KBM-7 (cell line): ENCODE data around the gene ATP6V1G2.
A peak's percentile ranks its signal among the peaks of the same experiment; 100 is the strongest.
"Not testable (repeated sequence)": the region's sequence is repeated elsewhere in the genome, so short reads cannot be mapped to it uniquely, and the experiment has no call there.

ENCODE experiments used
- DNase-seq: peaks from one replicate; pipeline ENCODE4 v3.0.0-alpha.2; 2015
- in situ Hi-C: fragments of 300-500 bp; cut with MboI; formaldehyde crosslinking; loops from 2 replicates; pipeline ENCODE4 v1.14.3; 2020; ENCODE audit warnings: low sequenced_read_pairs, low pct_unique_long_range_greater_than_20kb, mixed read lengths

The ATP6V1G2 gene

DNA sequence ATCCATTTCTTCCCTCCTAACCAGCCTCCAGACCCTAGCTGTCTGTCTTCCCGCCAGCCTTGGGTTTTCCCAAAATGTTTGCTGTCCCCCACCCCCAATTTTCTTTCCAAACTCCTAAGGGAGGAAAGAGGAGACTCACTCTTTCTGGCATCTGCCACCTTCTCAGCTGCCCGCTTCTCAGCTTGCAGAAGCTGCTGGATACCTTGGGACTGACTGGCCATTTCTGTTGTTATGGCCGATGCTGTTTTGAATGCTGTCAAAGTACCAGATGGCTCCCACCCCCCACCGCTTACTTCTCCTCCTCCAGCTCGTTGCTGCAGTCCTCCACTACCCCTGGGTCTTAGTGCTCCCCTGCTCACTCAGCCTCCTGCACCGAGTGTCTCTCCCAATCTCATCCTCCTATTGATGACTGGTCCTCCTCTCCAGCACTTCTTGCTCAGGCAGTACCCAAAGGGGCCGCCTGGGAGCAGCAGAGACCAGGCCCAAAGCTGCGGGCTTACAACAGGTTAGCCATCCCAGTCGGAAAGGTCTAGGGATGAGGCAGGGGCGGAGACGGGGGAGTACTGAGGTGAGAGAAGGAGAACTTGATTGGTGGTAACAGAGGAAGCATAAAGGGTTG is at the start of gene ATP6V1G2:
Gene ATP6V1G2, minus strand, starts transcription at position 270 of the 619 bp plus-strand sequence. Its CDS starts 49 bp downstream, at position 221.
- in situ Hi-C loops = no loop called here

DNA sequence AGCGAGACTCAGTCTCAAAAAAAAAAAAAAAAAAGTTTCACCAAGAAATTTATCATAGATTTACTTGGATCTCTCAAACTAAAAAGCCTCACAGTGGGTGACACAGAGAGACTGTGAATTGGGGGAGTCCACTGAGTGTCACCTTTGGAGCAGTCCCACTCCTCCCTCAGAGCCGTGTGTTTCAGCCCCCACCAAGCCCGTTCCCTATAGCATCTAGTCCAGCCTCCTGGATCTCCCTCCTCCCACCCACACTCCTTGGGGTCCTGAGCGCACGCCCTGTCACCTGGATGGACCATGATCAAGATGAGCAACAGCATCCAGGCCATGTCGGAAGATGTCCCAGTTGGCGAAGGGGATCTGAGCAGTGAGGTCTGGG is 46.0 kb upstream of the ATP6V1G2 start:
- no peak for DNase-seq
- in situ Hi-C loops = no loop called here

More for the DNA sequence above, at the start of gene ATP6V1G2:
- peak; percentile 96 for DNase-seq

DNA sequence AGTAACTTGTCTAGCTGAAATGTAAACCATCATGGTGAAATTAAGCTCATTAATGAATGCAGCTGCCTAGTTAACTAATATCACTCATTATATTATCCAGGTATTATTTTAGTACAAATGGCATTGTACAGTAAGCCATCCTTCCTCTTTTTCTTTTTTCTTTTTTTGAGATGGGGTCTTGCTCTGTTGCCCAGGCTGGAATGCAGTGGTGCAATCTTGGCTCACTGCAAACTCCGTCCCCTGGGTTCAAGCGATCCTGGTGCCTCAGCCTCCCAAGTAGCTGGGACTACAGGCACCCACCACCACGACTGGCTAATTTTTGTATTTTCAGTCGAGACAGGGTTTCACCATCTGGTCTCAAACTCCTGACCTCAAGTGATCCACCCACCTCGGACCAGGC is 44.3 kb upstream of the ATP6V1G2 start:
- in situ Hi-C loops, DNase-seq: not testable (repeated sequence)

DNA sequence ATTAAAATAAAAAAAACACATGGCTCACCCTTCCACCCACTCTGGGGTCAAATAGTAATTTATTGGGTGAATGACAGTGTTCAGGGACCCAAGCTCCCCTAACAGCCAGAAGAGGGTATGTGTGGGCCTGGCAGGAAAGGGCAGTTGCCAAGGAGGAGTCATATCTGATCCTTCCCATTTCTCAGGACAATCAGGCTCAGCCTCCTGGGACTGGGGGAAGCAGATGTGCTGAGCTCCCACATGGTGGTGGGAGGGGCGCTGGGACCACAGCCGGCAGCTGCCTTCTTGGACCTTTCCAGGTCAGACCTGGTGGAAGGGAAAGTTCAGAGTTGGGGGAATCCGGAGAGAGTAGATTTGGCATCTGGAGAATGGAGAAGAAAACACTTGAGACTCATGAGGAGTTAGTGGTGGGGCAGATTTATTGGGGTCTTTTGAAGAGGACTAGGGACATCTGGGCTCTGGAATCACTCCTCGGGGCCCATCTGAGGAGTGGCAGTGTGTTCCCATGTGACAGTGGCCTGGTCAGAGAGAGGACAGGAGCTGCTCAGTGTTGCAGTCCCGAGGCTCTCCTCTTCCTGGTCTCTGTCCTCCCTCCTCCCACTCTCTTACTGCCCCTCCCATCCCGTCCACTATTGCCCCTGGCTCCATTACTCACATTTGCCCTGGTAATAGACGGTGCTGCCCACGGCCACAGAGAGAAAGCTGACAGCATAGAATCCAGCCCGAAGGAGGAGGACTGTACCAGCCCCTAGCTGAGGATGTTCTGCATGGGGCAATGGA is 42.7 kb upstream of the ATP6V1G2 start:
- DNase-seq = peak; percentile 65
- in situ Hi-C loops = no loop called here

DNA sequence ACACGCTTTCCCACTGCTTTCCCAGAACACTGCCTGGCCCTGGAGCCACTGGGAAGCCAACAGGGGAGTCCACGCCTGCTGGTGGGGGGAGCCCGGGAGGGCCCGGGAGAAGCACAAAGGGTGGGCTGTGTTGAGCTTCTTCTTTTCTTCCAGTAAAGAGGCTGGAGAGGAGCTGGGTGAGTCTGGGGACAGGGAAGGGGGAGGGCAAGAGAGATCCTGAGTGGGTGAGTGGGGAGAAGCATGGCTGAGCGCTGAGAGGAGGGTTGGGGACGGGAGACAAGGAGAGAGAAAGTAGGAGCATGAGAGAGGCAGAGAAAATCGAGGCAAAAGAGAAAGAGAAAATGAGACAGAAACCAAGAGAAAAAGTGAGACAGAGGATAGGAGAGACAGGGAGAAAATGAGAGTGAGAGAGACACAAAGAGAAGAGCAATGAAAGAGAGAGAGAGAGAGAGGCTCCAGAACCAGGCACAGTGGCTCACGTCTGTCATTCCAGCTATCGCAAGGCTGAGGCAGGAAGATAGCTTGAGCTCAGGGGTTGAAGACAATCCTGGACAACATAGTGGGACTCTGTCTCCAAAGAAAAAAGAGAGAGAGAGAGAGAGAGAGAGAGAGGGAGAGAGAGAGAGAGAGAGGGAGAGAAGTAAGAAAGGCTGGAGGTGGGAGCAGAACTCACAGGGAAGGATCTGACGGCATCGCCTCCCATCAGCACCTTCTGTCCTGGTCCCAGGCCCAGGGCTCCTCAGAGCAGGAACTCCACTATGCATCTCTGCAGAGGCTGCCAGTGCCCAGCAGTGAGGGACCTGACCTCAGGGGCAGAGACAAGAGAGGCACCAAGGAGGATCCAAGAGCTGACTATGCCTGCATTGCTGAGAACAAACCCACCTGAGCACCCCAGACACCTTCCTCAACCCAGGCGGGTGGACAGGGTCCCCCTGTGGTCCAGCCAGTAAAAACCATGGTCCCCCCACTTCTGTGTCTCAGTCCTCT is 41.7 kb upstream of the ATP6V1G2 start:
- in situ Hi-C loops = no loop called here

DNA sequence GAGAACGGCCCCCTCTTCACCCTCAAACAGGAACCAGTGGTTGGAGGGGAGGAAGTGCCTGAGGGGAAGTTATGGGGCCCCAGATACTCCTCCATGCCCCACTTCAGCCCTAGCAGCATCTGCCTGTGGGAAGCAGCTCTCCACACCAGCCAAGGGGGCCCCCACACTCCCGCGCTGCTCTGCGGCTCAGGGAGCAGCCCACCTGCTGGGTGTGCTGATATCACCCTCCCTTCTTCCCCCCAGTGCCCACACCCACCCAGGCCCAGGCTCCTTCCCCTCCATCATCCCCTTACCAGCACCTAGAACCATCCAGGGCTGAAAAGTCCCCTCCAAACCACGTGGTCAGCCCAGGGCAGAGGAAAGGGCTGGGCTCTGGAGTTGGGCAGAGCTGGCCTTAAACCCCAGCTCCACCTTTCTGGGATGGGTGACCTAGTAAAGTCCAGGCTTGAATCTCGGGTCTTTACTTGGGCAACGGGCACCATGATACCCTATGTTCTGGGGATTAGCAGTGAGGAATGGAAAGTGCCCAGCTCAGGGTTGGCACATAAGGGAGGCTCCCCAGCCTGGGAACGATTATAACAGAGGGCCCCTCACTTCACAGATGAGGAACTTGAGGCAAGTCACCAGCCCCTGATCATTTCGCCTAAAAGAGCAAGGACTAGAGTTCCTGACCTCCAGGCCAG is 40.3 kb upstream of the ATP6V1G2 start:
- in situ Hi-C loops = no loop called here
- DNase-seq = peak; percentile 98

More for the DNA sequence above, 41.7 kb upstream of the ATP6V1G2 start:
- DNase-seq = no peak

DNA sequence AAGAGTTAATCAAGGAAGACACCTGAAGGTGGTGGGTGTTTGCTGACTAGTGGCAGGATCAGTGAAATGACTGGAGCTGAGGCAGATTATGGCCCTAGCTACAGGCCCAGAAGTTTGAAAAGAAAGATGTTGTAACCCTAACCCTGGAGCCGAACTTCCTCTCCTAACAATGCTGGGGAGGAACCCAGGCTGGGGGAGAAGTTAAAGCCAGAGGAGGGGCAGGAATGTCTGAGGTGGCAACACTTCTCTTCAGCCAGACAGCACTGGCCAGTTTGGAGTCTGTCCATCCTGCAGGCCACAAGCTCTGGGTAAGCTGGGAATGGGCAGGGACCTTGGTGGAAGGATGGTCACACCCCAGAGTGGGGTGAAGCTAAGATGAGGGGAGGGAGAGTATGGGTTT is 39.6 kb upstream of the ATP6V1G2 start, which contains the start of gene LST1:
Gene LST1, plus strand, starts transcription at position 270 of the 400 bp plus-strand sequence. CDS start 1,023 bp downstream, outside the sequence.
- in situ Hi-C loops = no loop called here
- peak; percentile 85 for DNase-seq

DNA sequence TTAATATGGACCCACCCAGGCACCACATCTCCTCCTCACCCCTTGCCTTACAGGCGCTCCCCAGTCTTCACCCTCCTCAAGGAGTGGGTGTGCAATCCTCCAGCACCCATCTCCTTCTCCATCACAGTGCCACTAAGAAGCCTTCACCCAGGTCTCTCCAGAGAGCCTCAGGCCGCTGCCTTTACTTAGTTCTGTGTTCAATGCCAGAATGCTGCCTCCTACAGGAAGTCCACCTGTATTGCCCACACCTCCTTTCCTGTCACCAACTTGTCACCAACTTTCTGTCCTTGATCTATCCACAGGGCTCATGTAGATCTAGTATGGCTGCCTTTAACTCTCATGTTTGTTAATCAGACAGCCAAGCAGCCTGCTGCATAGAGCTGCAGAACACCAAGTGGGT is 39.1 kb upstream of the ATP6V1G2 start:
- DNase-seq = peak; percentile 76
- in situ Hi-C loops = no loop called here

DNA sequence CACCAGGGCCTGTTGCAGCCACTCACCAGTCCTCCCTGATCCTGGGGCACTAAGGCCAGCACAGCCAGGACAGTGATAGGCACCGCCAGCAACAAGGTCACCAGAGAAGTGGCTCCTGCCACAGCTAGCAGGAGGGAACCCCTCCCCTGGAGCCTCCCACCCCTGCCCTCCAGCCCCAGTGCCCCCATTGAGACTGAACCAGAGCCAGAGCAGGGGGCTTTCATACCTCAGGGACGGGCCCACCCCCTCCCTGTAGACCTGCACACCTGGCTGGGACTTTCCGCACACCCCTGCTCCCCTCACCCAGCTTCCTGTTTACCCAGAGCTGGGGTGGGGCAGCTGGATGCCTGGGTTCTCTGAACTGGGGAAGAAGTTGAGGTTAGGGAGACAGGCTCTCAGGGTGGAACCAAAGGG is 35.8 kb upstream of the ATP6V1G2 start, which contains the start of gene LTB:
Gene LTB, minus strand, starts transcription at position 195 of the 414 bp plus-strand sequence. Its CDS starts 7 bp downstream, at position 188.
- DNase-seq = no peak
- in situ Hi-C loops = no loop called here

DNA sequence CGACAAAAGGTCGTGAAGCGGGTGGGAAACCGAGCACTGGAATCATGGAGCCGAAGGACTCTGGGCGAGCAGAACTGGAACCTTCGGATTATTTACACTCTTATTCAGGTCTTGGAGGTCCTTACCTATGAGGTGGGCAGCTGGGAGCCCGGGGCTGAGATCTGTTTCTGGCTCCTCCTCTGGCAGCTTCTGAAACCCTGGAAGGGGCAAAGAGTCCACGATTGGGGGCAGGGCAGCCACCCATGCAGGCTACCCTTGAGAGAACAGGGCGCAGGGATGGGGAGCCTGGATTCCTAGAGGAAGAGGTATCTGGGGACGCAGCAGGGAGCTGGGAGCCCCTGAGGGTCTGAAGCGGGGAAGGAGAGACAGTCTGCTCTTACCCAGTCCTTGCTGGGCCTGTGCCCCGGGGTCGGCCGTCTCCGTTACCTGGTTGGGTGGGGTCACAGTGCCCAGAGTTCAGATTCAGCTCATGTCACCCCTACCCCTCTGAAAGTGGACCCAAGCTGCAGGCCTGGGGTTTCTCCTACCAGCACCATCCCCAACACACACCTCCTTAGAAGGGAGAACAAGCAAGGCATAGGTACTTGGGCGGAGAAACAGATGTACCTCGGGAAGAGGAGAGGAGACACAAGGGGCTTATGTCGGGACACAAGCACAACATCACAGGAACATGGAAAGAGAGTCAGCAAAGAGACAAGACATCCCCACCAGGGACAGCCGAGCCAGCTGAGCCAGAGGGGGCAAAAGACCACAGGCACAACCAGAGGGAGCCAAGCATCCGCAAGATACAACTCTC is 35.2 kb upstream of the ATP6V1G2 start:
- in situ Hi-C loops = no loop called here

DNA sequence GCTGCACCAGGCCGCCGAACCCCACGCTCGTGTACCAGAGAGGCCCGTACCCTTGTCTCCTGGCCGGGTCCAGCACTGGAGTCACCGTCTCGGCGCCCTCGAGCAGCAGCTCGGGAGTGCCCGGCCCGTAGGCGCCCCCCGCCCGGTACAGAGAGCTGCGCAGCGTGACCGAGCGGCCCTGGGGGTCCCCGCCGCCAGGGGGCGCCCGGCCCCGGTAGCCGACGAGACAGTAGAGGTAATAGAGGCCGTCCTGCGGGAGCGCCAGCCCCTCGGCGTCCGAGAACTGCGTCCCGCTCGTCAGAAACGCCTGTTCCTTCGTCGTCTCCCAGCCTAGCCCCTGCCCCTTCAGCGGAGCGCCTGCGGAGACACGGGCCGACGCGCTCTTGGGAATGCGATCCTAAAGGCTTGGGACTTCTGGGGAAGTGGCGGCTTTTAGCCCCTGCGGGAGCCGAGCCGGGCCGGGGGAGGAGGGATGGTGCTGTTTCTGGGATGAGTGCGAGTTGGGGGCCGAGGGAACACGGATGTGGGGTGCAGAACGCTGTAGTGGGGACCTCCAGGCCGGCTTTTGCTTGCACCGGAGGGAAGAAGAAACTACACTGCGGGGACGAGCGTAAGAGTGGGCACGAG is 34.5 kb upstream of the ATP6V1G2 start:
- in situ Hi-C loops = no loop called here

More for the DNA sequence above, 35.2 kb upstream of the ATP6V1G2 start:
- DNase-seq = no peak

DNA sequence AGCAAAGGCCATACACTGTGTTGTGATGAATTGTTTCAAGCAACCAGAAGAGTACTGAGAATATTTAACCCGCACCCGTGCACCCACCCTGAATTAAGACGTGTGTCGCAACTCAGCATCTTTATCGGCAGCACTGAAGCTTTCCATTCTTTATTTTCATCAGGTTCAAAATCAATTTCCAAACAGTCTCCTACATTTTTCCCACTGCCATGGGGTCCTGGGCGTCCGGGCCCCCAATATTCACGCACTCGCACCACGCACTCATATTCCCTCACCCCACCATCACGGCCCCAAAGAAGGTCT is 34.0 kb upstream of the ATP6V1G2 start:
- in situ Hi-C loops = no loop called here
- no peak for DNase-seq

More for the DNA sequence above, 34.5 kb upstream of the ATP6V1G2 start:
- DNase-seq = peak; percentile 88

DNA sequence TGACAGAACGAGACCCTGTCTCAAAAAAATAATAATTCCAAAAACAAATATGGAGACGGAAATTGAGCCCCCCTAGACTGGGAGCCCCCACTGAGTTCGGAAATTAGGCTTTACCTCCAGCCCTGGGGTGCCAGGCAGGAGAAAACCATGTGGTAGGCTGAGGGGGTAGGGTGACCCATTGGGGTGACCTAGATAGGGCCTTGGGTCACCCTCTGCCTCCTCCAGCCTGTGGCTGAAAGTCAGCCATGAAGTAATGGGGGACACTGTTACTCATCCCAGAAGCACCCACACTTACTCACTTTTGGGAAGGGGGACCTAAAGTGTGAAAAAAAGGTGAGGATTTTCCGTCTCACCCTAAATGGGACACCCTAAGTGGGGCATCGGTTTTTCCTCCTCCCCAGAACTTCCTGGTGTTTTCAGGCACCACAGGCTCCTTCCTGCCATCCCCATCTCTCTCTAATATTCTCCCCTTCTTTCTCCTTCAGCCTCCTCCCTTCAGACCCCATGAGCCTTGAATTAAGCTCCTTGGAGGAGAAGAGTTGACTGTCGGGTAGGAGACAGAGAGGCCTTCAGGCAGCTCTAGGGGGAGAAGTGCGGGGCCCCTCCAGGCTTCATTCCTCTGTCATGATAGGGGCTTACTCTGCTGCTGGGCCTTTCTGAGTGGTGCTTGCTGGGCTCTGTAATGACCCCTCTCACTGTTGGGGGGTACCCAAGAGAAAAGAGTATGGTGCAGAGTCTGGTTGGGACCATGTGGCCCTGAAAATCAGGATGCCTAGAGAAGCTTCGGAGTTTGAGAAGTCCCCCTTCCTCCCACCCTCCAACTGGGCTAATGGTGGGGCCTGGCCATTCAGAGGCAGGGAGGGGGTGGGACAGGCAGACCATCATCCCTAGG is 33.4 kb upstream of the ATP6V1G2 start:
- in situ Hi-C loops = no loop called here
- DNase-seq = no peak

DNA sequence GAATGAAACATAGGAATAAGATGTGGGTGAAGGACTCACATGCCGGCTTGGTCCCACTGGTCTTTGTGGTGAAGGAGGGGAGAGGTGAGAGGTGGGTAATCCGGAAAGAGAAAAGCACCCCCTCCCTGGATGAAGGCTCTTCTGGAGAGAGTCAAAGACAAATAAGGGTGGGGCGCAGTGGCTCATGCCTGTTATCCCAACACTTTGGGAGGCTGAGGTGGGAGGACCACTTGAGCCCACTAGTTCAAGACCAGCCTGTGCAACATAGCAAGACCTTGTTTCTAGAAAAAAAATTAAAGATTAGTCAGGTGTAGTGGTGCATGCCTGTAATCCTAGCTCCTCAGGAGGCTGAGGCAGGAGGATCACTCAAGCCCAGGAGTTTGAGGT is 32.7 kb upstream of the ATP6V1G2 start:
- DNase-seq = no peak
- in situ Hi-C loops = no loop called here

DNA sequence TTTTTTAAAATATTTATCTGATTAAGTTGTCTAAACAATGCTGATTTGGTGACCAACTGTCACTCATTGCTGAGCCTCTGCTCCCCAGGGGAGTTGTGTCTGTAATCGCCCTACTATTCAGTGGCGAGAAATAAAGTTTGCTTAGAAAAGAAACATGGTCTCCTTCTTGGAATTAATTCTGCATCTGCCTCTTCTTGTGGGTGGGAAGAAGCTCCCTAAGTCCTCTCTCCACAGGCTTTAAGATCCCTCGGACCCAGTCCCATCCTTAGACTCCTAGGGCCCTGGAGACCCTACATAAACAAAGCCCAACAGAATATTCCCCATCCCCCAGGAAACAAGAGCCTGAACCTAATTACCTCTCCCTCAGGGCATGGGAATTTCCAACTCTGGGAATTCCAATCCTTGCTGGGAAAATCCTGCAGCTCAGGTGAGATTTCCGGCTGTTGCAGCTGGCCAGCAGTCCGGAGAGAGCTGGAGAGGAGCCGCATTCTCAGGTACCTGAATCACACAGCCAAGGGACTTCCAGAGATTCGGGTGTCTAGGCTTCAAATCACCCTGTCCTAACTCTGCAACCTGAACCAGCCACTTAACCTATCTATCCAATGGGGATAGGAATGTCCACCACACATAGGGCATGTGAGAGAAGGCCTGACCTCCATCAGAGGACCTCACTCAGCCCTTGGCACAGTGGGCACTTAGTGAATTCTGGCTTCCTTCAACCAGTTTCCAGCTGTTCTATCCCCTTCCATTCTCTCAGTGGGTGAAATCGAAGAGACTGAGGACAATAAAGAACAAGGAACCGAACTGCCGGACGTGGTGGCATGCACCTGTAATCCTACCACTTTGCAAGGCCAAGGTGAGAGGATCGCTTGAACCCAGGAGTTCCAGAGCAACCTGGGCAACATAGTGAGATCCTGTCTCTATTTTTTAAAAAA is 32.0 kb upstream of the ATP6V1G2 start:
- no peak for DNase-seq
- in situ Hi-C loops = no loop called here

DNA sequence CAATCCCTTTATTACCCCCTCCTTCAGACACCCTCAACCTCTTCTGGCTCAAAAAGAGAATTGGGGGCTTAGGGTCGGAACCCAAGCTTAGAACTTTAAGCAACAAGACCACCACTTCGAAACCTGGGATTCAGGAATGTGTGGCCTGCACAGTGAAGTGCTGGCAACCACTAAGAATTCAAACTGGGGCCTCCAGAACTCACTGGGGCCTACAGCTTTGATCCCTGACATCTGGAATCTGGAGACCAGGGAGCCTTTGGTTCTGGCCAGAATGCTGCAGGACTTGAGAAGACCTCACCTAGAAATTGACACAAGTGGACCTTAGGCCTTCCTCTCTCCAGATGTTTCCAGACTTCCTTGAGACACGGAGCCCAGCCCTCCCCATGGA is 31.2 kb upstream of the ATP6V1G2 start:
- DNase-seq = no peak
- in situ Hi-C loops = no loop called here
